Measurements from ENCODE around the gene ZFAND2A.
"Not testable (repeated sequence)": the region's sequence is repeated elsewhere in the genome, so short reads cannot be mapped to it uniquely, and the experiment has no call there.

DNA sequence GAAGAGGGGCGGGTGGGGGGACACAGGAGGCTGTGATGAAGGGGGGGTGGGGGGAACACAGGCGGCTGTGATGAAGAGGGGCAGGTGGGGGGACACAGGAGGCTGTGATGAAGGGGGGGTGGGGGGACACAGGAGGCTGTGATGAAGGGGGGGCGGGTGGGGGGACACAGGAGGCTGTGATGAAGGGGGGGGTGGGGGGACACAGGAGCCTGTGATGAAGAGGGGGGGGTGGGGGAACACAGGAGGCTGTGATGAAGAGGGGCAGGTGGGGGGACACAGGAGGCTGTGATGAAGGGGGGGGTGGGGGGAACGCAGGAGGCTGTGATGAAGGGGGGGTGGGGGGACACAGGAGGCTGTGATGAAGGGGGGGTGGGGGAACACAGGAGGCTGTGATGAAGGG lies 36.4 kb upstream of the ZFAND2A start:
- TF ChIP-seq, protein P1, sequence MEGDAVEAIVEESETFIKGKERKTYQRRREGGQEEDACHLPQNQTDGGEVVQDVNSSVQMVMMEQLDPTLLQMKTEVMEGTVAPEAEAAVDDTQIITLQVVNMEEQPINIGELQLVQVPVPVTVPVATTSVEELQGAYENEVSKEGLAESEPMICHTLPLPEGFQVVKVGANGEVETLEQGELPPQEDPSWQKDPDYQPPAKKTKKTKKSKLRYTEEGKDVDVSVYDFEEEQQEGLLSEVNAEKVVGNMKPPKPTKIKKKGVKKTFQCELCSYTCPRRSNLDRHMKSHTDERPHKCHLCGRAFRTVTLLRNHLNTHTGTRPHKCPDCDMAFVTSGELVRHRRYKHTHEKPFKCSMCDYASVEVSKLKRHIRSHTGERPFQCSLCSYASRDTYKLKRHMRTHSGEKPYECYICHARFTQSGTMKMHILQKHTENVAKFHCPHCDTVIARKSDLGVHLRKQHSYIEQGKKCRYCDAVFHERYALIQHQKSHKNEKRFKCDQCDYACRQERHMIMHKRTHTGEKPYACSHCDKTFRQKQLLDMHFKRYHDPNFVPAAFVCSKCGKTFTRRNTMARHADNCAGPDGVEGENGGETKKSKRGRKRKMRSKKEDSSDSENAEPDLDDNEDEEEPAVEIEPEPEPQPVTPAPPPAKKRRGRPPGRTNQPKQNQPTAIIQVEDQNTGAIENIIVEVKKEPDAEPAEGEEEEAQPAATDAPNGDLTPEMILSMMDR (conservative IDR thresholded peaks at IDR 0.05; ENCODE audit: low read depth, low read length): not testable (repeated sequence)
- TF ChIP-seq EZH2 (IDR thresholded peaks at IDR 0.05; ENCODE audit: low read length, unreplicated experiment): not testable (repeated sequence)
